ENCODE results near the gene SMYD2. TPM values are rescaled to one million over a fixed set of nuclear protein-coding genes. Genes with fewer than 3 reads are reported as not detected.

The SMYD2 gene
- total RNA-seq, 1 experiment from 2014 or later = 6.4 TPM

DNA sequence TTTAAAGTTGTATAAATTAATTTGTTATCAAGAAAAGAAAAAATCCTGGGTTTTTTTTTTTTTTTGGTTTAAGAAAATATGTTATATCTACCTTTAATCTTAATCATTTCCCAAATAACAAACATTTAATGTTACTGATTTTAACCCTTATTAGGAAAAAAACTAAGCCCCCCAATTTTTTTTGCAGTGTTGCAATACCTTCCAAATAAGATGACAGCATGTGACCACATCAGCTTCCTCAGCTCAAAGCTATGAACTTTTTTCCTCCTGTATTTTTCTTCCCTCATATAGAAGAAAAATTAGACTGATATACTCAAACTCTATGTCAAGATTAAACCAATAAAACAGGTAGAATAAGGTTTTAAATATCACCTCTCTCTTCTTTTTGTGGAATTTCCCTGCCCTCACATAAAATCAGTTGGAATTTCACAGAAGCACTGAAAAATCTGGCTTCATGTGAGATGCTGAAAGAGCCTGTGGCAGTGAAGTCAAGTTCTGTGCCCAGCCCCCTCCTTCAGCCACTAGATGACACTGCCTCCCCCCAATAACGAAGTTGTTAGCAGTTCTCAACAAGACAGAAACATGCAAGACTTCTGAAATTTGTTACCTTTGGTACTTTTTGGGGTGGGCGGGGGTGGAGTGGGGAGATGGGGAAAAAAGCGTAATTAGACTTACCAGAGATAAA lies 9.6 kb upstream of the SMYD2 start:
- ChIA-PET POLR2A (no interaction called here), CTCF (interaction anchor here (0.6 to 5.3 kb wide), 7 partner anchors 9 to 62 kb away, joined by 3 to 52 read pairs (median 4); partner anchors contain the start of gene SMYD2)
- DNase-seq (ENCODE audit: low spot score) = peak; percentile 24
- ATAC-seq = peak; percentile 75
- no peak overlapping the region for H3K4me3 Mint-ChIP-seq
- peaks cover 3% of the 10 kb centered on the region; the same call in 1 of the 2 replicates for H3K27me3 Mint-ChIP-seq (ENCODE audit: low read depth)
- no peaks in the 10 kb centered on the region for H3K36me3 Mint-ChIP-seq
- peaks cover 11% of the 10 kb centered on the region for H3K9me3 Mint-ChIP-seq
- no peak overlapping the region for H3K27ac Mint-ChIP-seq
- TF ChIP-seq ZNF232 (CRISPR knock-in tag; IDR thresholded peaks at IDR 0.05) (no peak), HMGA2 (CRISPR knock-in tag; IDR thresholded peaks at IDR 0.05) (no peak), NR3C1 (CRISPR knock-in tag; conservative IDR thresholded peaks at IDR 0.05; ENCODE audit: low read depth) (no peak), TEAD4 (CRISPR knock-in tag; IDR thresholded peaks at IDR 0.05) (no peak)
- peaks cover 9% of the 10 kb centered on the region for H3K4me1 Mint-ChIP-seq

DNA sequence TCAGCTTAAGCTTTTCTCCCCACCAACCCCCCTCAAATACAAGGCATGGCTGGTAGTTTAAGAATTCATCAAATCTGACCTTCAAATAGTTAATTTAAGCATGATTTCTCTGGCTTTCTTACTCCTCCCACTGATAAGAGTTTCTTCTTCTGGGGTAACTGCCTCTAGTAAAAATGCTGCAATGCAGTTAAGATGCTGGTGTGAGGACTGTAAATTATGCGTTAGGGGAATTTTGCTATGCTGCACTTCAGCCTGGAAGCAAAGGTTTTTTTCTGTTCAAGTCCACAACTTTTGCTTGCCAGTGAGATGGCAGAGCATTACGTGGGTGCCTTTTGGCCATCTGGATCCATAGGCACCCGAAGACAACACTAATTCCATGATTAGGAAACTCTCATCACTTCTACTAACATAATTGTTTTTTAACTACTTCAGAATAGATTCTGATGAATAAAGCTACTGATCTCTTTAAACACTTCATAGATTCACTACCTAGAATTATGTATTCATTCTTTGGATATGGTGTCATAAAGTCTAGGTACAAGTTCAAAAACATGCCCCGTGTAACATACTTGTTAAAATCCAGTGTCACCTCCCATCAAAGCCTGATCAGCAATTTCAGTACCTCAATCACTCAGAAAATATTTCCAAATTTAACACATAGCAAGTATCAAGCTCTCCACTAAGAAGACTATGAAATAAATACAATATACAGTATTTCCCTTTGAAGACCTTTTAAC lies 8.8 kb upstream of the SMYD2 start:
- Mint-ChIP-seq H3K27me3 (ENCODE audit: low read depth) (peaks cover 3% of the 10 kb centered on the region; the same call in 1 of the 2 replicates), H3K4me3 (no peak overlapping the region), H3K4me1 (peaks cover 10% of the 10 kb centered on the region), H3K9me3 (peaks cover 11% of the 10 kb centered on the region), H3K27ac (no peak overlapping the region), H3K36me3 (0 out of 2 replicates have a peak, but pooled peaks cover 2% of the 10 kb centered on the region)
- TF ChIP-seq, protein P1, sequence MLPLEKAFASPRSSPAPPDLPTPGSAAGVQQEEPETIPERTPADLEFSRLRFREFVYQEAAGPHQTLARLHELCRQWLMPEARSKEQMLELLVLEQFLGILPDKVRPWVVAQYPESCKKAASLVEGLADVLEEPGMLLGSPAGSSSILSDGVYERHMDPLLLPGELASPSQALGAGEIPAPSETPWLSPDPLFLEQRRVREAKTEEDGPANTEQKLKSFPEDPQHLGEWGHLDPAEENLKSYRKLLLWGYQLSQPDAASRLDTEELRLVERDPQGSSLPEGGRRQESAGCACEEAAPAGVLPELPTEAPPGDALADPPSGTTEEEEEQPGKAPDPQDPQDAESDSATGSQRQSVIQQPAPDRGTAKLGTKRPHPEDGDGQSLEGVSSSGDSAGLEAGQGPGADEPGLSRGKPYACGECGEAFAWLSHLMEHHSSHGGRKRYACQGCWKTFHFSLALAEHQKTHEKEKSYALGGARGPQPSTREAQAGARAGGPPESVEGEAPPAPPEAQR (CRISPR knock-in tag; IDR thresholded peaks at IDR 0.05) = no peak
- TF ChIP-seq, protein P2, sequence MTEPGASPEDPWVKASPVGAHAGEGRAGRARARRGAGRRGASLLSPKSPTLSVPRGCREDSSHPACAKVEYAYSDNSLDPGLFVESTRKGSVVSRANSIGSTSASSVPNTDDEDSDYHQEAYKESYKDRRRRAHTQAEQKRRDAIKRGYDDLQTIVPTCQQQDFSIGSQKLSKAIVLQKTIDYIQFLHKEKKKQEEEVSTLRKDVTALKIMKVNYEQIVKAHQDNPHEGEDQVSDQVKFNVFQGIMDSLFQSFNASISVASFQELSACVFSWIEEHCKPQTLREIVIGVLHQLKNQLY (CRISPR knock-in tag; IDR thresholded peaks at IDR 0.05) = no peak
- TF ChIP-seq, protein P3, sequence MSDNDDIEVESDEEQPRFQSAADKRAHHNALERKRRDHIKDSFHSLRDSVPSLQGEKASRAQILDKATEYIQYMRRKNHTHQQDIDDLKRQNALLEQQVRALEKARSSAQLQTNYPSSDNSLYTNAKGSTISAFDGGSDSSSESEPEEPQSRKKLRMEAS (CRISPR knock-in tag; IDR thresholded peaks at IDR 0.05) = no peak
- TF ChIP-seq, protein P4, sequence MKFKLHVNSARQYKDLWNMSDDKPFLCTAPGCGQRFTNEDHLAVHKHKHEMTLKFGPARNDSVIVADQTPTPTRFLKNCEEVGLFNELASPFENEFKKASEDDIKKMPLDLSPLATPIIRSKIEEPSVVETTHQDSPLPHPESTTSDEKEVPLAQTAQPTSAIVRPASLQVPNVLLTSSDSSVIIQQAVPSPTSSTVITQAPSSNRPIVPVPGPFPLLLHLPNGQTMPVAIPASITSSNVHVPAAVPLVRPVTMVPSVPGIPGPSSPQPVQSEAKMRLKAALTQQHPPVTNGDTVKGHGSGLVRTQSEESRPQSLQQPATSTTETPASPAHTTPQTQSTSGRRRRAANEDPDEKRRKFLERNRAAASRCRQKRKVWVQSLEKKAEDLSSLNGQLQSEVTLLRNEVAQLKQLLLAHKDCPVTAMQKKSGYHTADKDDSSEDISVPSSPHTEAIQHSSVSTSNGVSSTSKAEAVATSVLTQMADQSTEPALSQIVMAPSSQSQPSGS (CRISPR knock-in tag; IDR thresholded peaks at IDR 0.05; ENCODE audit: borderline replicate concordance, low read depth) = no peak
- no peak for TF ChIP-seq ZNF416 (CRISPR knock-in tag; IDR thresholded peaks at IDR 0.05)
- TF ChIP-seq GABPB1 (CRISPR knock-in tag; IDR thresholded peaks at IDR 0.05) = no peak
- TF ChIP-seq, protein P5, sequence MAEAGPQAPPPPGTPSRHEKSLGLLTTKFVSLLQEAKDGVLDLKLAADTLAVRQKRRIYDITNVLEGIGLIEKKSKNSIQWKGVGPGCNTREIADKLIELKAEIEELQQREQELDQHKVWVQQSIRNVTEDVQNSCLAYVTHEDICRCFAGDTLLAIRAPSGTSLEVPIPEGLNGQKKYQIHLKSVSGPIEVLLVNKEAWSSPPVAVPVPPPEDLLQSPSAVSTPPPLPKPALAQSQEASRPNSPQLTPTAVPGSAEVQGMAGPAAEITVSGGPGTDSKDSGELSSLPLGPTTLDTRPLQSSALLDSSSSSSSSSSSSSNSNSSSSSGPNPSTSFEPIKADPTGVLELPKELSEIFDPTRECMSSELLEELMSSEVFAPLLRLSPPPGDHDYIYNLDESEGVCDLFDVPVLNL (CRISPR knock-in tag; IDR thresholded peaks at IDR 0.05; ENCODE audit: borderline replicate concordance, low read depth) = no peak
- TF ChIP-seq SOX15 (CRISPR knock-in tag; IDR thresholded peaks at IDR 0.05) = no peak
- no peak for TF ChIP-seq JAZF1 (CRISPR knock-in tag; IDR thresholded peaks at IDR 0.05)
- no peak for TF ChIP-seq RELA (CRISPR knock-in tag; IDR thresholded peaks at IDR 0.05; ENCODE audit: borderline replicate concordance)
- no peak for TF ChIP-seq ZNF263 (CRISPR knock-in tag; IDR thresholded peaks at IDR 0.05; ENCODE audit: low read depth)
- TF ChIP-seq CREB1 (CRISPR knock-in tag; IDR thresholded peaks at IDR 0.05) = no peak
- TF ChIP-seq ELF4 (CRISPR knock-in tag; IDR thresholded peaks at IDR 0.05; ENCODE audit: low read depth) = no peak
- TF ChIP-seq, protein P6, sequence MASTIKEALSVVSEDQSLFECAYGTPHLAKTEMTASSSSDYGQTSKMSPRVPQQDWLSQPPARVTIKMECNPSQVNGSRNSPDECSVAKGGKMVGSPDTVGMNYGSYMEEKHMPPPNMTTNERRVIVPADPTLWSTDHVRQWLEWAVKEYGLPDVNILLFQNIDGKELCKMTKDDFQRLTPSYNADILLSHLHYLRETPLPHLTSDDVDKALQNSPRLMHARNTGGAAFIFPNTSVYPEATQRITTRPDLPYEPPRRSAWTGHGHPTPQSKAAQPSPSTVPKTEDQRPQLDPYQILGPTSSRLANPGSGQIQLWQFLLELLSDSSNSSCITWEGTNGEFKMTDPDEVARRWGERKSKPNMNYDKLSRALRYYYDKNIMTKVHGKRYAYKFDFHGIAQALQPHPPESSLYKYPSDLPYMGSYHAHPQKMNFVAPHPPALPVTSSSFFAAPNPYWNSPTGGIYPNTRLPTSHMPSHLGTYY (CRISPR knock-in tag; IDR thresholded peaks at IDR 0.05) = no peak
- no peak for TF ChIP-seq ZNF219 (CRISPR knock-in tag; IDR thresholded peaks at IDR 0.05; ENCODE audit: borderline replicate concordance)
- ChIA-PET POLR2A (no interaction called here), CTCF (interaction anchor here (1.4 to 5.3 kb wide), 4 partner anchors 10 to 58 kb away, joined by 5 to 52 read pairs (median 10); no protein-coding TSS in a partner anchor)
- ATAC-seq (no peak), DNase-seq (ENCODE audit: low spot score) (no peak)
